ENCODE measurements around the gene PHAF1.

GRCh38 chr16:67082100-67082499, 27.6 kb upstream of the PHAF1 start:
- TF ChIP-seq CTCF (IDR thresholded peaks at IDR 0.05) (no peak), POLR2A (IDR thresholded peaks at IDR 0.05) (no peak)

Measured in Peyer's patch (tissue), 4 donors.